Heart left ventricle (tissue), 13 donors: ENCODE data around the gene YBX1.

Experiments used
- POLR2A ChIP-seq, 2 donors: fragments of 450-650 bp; IDR thresholded peaks; one replicate each; pipeline ENCODE4 v1.6.1; 2017; ENCODE audit warnings: antibody characterized with exemption in 2 of 2, mild to moderate bottlenecking in 2 of 2, moderate library complexity in 2 of 2
- TF ChIP-seq, protein P1 (sequence below), 12 donors: fragments of 200-600 bp; sonication (generic) in 4 of 12; IDR thresholded peaks; one replicate each; pipeline versions ENCODE4 v1.5.0 to v1.8.0; 2018 to 2022; ENCODE audit warnings: antibody characterized with exemption in 12 of 12, mild to moderate bottlenecking in 5 of 12
- donor health status: ischemic (EF 13 %, LVEDD 7.1; RV severe dilation, severe dysfunction).
- donor health status: DM: no; HTN: yes; CAD: no.
- donor health status: DM: no; HTN: no; CAD: no.
- donor health status: ischemic (EF 25% LVEDD 6.9; RV normal size, moderate dysfunction).
- donor health status: ischemic (EF 25% LVEDD 5.7; RV mildly dilated, moderate dysfunction).
- donor health status: ischemic (EF 35%, LVEDD 5.7; RV mildly dilated, moderate dysfunction).
- donor health status: nonischemic (EF 11% LVEDD 7.7; RV severe dilation, severe dysfunction).
- donor health status: DM: yes; HTN: yes; CAD: no.
- donor health status: PGD.
- donor health status: ischemic (EF 29% LVEDD 5.4; RV normal size, mild dysfunction).
- donor health status: nonischemic (EF 23%, LVEDD 6.1; RV moderate dilation, normal function).

DNA sequence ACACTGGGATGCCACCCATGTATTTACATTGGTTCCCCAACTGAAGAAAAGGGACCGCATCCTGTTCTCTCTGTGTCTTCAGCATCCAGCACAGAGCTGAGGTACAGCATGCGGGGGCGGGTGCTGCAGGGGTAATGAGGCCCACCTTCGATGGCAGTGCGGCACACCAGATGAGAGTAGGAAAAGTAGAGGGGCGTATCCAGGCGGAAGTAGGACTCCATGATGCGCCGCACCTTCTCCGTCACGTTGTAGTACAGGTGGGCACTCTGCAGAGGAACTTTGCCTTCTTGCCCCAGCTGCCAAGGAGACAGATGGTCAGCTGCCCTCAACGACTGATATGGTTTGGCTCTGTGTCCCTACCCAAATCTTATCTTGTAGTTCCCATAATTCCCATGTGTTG is 67.8 kb downstream of the YBX1 start:
- no peak for TF ChIP-seq POLR2A (IDR thresholded peaks at IDR 0.05)
- TF ChIP-seq, protein P1, sequence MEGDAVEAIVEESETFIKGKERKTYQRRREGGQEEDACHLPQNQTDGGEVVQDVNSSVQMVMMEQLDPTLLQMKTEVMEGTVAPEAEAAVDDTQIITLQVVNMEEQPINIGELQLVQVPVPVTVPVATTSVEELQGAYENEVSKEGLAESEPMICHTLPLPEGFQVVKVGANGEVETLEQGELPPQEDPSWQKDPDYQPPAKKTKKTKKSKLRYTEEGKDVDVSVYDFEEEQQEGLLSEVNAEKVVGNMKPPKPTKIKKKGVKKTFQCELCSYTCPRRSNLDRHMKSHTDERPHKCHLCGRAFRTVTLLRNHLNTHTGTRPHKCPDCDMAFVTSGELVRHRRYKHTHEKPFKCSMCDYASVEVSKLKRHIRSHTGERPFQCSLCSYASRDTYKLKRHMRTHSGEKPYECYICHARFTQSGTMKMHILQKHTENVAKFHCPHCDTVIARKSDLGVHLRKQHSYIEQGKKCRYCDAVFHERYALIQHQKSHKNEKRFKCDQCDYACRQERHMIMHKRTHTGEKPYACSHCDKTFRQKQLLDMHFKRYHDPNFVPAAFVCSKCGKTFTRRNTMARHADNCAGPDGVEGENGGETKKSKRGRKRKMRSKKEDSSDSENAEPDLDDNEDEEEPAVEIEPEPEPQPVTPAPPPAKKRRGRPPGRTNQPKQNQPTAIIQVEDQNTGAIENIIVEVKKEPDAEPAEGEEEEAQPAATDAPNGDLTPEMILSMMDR (IDR thresholded peaks at IDR 0.05) = no peak
